ENCODE measurements around the gene TBX4. TPM values are rescaled to one million over a fixed set of nuclear protein-coding genes. Genes with fewer than 3 reads are reported as not detected.
A peak's percentile ranks its signal among the peaks of the same experiment; 100 is the strongest.

TBX4 gene
- total and polyA plus RNA-seq, 2 of the 13 experiments (the other 11 are each of a cell fraction or from before 2014, with no cell fraction given): 0.11 to 1.1 TPM

GRCh38 chr17:61454381-61455323 lies 2.4 kb downstream of the TBX4 start (continued):
- TF ChIP-seq, protein P1, sequence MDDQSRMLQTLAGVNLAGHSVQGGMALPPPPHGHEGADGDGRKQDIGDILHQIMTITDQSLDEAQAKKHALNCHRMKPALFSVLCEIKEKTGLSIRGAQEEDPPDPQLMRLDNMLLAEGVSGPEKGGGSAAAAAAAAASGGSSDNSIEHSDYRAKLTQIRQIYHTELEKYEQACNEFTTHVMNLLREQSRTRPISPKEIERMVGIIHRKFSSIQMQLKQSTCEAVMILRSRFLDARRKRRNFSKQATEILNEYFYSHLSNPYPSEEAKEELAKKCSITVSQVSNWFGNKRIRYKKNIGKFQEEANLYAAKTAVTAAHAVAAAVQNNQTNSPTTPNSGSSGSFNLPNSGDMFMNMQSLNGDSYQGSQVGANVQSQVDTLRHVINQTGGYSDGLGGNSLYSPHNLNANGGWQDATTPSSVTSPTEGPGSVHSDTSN (CRISPR knock-in tag; IDR thresholded peaks at IDR 0.05; ENCODE audit: borderline replicate concordance): no peak
- TF ChIP-seq TBX3 (IDR thresholded peaks at IDR 0.05; ENCODE audit: borderline replicate concordance): no peak
- TF ChIP-seq ISL2 (CRISPR knock-in tag; IDR thresholded peaks at IDR 0.05): peak; percentile 93
- no peak for TF ChIP-seq ZNF382 (CRISPR knock-in tag; IDR thresholded peaks at IDR 0.05; ENCODE audit: borderline replicate concordance)
- TF ChIP-seq RFX1 (IDR thresholded peaks at IDR 0.05): no peak
- TF ChIP-seq GPBP1L1 (CRISPR knock-in tag; IDR thresholded peaks at IDR 0.05): no peak
- peak; percentile 77 for TF ChIP-seq ARID5B (CRISPR knock-in tag; IDR thresholded peaks at IDR 0.05)
- TF ChIP-seq ZNF251 (CRISPR knock-in tag; IDR thresholded peaks at IDR 0.05): no peak
- no peak for TF ChIP-seq ZNF451 (CRISPR knock-in tag; IDR thresholded peaks at IDR 0.05)
- peak; percentile 88 for TF ChIP-seq HNF4A (CRISPR knock-in tag; IDR thresholded peaks at IDR 0.05)
- TF ChIP-seq, protein P2, sequence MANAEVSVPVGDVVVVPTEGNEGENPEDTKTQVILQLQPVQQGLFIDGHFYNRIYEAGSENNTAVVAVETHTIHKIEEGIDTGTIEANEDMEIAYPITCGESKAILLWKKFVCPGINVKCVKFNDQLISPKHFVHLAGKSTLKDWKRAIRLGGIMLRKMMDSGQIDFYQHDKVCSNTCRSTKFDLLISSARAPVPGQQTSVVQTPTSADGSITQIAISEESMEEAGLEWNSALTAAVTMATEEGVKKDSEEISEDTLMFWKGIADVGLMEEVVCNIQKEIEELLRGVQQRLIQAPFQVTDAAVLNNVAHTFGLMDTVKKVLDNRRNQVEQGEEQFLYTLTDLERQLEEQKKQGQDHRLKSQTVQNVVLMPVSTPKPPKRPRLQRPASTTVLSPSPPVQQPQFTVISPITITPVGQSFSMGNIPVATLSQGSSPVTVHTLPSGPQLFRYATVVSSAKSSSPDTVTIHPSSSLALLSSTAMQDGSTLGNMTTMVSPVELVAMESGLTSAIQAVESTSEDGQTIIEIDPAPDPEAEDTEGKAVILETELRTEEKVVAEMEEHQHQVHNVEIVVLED (CRISPR knock-in tag; IDR thresholded peaks at IDR 0.05; ENCODE audit: borderline replicate concordance): no peak
- no peak for TF ChIP-seq HNRNPLL (IDR thresholded peaks at IDR 0.05; ENCODE audit: low read depth, low read length, poor library complexity, severe bottlenecking)
- TF ChIP-seq MIXL1 (CRISPR knock-in tag; IDR thresholded peaks at IDR 0.05): no peak
- peak; percentile 67 for TF ChIP-seq FOXC1 (CRISPR knock-in tag; IDR thresholded peaks at IDR 0.05; ENCODE audit: borderline replicate concordance)
- no peak for TF ChIP-seq PHF5A (CRISPR knock-in tag; IDR thresholded peaks at IDR 0.05; ENCODE audit: low read depth, unreplicated experiment)
- TF ChIP-seq TEAD3 (CRISPR knock-in tag; optimal IDR thresholded peaks at IDR 0.05; ENCODE audit: borderline replicate concordance): no peak
- TF ChIP-seq BORCS8-MEF2B (CRISPR knock-in tag; IDR thresholded peaks at IDR 0.05): peak; percentile 91; the same call in 1 of the 2 replicates
- no peak for TF ChIP-seq CHD4 (IDR thresholded peaks at IDR 0.05; ENCODE audit: borderline replicate concordance, low read length)
- peak; percentile 21; the same call in 1 of the 2 replicates for TF ChIP-seq ZNF777 (CRISPR knock-in tag; IDR thresholded peaks at IDR 0.05)
- peak; percentile 94 for TF ChIP-seq ZNF556 (CRISPR knock-in tag; IDR thresholded peaks at IDR 0.05; ENCODE audit: borderline replicate concordance)
- TF ChIP-seq ZNF30 (CRISPR knock-in tag; IDR thresholded peaks at IDR 0.05): no peak
- no peak for TF ChIP-seq HOXA9 (CRISPR knock-in tag; IDR thresholded peaks at IDR 0.05; ENCODE audit: borderline replicate concordance)

Data from HepG2 (cell line).